GM21717 (cell line): ENCODE data around the gene TCEANC2.
"Not testable (repeated sequence)": the region's sequence is repeated elsewhere in the genome, so short reads cannot be mapped to it uniquely, and the experiment has no call there.

Source experiments
- ATAC-seq: cut with Tn5 transposase; IDR thresholded peaks from one replicate; pipeline ENCODE4 v1.9.1; 2021; ENCODE audit warnings: mild to moderate bottlenecking, moderate library complexity; ENCODE audit not compliant: unreplicated experiment

The TCEANC2 gene

GRCh38 chr1:54052934-54053744 lies at the start of gene TCEANC2, which contains the start of gene TMEM59:
TSS of gene TCEANC2 (plus strand) at chr1:54053608. CDS start at chr1:54054423, 815 bp downstream.
TSS of gene TMEM59 (minus strand) at chr1:54053204. CDS start at chr1:54053188, 16 bp downstream.
- ATAC-seq: peak; percentile 91

GRCh38 chr1:54003750-54004480 lies 49.5 kb upstream of the TCEANC2 start:
- not testable (repeated sequence) for ATAC-seq

GRCh38 chr1:54004481-54005049 lies 48.8 kb upstream of the TCEANC2 start:
- ATAC-seq: no peak

- ATAC-seq: no peak
These were observed 46.9 kb upstream of the TCEANC2 start for GRCh38 chr1:54006508-54006907.

GRCh38 chr1:54007613-54008012 lies 45.8 kb upstream of the TCEANC2 start:
- no peak for ATAC-seq

- ATAC-seq: no peak
These were observed 44.5 kb upstream of the TCEANC2 start for GRCh38 chr1:54008876-54009275.

GRCh38 chr1:54009406-54009805 lies 44.0 kb upstream of the TCEANC2 start:
- ATAC-seq: no peak

GRCh38 chr1:54010415-54011117 lies 42.8 kb upstream of the TCEANC2 start:
- ATAC-seq: no peak

- no peak for ATAC-seq
These were observed 41.9 kb upstream of the TCEANC2 start for GRCh38 chr1:54011316-54012007.

- ATAC-seq: no peak
These were observed 41.4 kb upstream of the TCEANC2 start for GRCh38 chr1:54012008-54012325.

GRCh38 chr1:54012863-54013262 lies 40.5 kb upstream of the TCEANC2 start:
- no peak for ATAC-seq

- no peak for ATAC-seq
These were observed 39.9 kb upstream of the TCEANC2 start for GRCh38 chr1:54013393-54014008.

GRCh38 chr1:54014009-54014629 lies 39.3 kb upstream of the TCEANC2 start:
- ATAC-seq: no peak

GRCh38 chr1:54016343-54017282 lies 36.8 kb upstream of the TCEANC2 start:
- ATAC-seq: no peak

GRCh38 chr1:54017979-54018378 lies 35.4 kb upstream of the TCEANC2 start, which contains the start of gene LDLRAD1:
TSS of gene LDLRAD1 (minus strand) at chr1:54018186. CDS start at chr1:54018112, 74 bp downstream.
- ATAC-seq: no peak

GRCh38 chr1:54018635-54019034 lies 34.8 kb upstream of the TCEANC2 start:
- no peak for ATAC-seq

- not testable (repeated sequence) for ATAC-seq
These were observed 33.7 kb upstream of the TCEANC2 start for GRCh38 chr1:54019562-54020176.

GRCh38 chr1:54024358-54024757 lies 29.1 kb upstream of the TCEANC2 start:
- ATAC-seq: no peak
